OCI-LY1 (cell line): Measurements from ENCODE around the gene TBC1D9B.

Experiments
- CTCF ChIP-seq: fragments of 200-600 bp; sonication (generic), shearing (Covaris generic); IDR thresholded peaks from 2 replicates; pipeline ENCODE4 v1.5.1; 2017; ENCODE audit warnings: mild to moderate bottlenecking, antibody characterized with exemption, low read length, moderate library complexity, mixed read lengths
- EZH2 ChIP-seq: fragments of 200-600 bp; sonication (generic), shearing (Covaris generic); IDR thresholded peaks from 2 replicates; pipeline ENCODE4 v1.8.0; 2017; ENCODE audit warnings: borderline replicate concordance, mixed run types, mild to moderate bottlenecking, antibody characterized with exemption, low read length, moderate library complexity, mixed read lengths

GRCh38 chr5:179815491-179816249, 92.0 kb downstream of the TBC1D9B start:
- TF ChIP-seq CTCF (no peak), EZH2 (no peak)
